ENCODE measurements around the gene ATAD3B.
"Not testable (repeated sequence)": the region's sequence is repeated elsewhere in the genome, so short reads cannot be mapped to it uniquely, and the experiment has no call there.

The ATAD3B gene

GRCh38 chr1:1482856-1483255 is 11.3 kb downstream of the ATAD3B start:
- FAIRE-seq = no peak
- DNase-seq (ENCODE audit: insufficient read length, low spot score) = no peak
- TF ChIP-seq POU2F2 (IDR thresholded peaks at IDR 0.05; ENCODE audit: low read depth, low read length) = no peak
- TF ChIP-seq PAX5 (IDR thresholded peaks at IDR 0.05; ENCODE audit: insufficient read depth, low read length, severe bottlenecking) = no peak
- TF ChIP-seq POLR2A (IDR thresholded peaks at IDR 0.05; ENCODE audit: low read depth, low read length) = no peak
- no peak for TF ChIP-seq POLR2AphosphoS5 (IDR thresholded peaks at IDR 0.05; ENCODE audit: low read depth, low read length)
- TF ChIP-seq TAF1 (IDR thresholded peaks at IDR 0.05; ENCODE audit: low read depth, low read length) = no peak
- TF ChIP-seq SPI1 (IDR thresholded peaks at IDR 0.05; ENCODE audit: low read depth, low read length) = no peak

GRCh38 chr1:1483714-1484113 is 12.1 kb downstream of the ATAD3B start:
- no peak for TF ChIP-seq SPI1 (IDR thresholded peaks at IDR 0.05; ENCODE audit: low read depth, low read length)
- TF ChIP-seq POLR2AphosphoS5 (IDR thresholded peaks at IDR 0.05; ENCODE audit: low read depth, low read length) = 0 out of 2 replicates have a peak, but pooled peaks have one; percentile 22
- FAIRE-seq = no peak
- DNase-seq (ENCODE audit: insufficient read length, low spot score) = no peak

- DNase-seq (ENCODE audit: insufficient read length, low spot score); FAIRE-seq: not testable (repeated sequence)
Measured at GRCh38 chr1:1484976-1485750, 13.6 kb downstream of the ATAD3B start.

- DNase-seq (ENCODE audit: insufficient read length, low spot score); FAIRE-seq: not testable (repeated sequence)
Measured at GRCh38 chr1:1485755-1486317, 14.3 kb downstream of the ATAD3B start.

- FAIRE-seq = no peak
Measured at GRCh38 chr1:1487701-1488100, 16.1 kb downstream of the ATAD3B start.

GRCh38 chr1:1489231-1489630 is 17.7 kb downstream of the ATAD3B start:
- TF ChIP-seq POLR2A (IDR thresholded peaks at IDR 0.05; ENCODE audit: low read depth, low read length) (no peak), SPI1 (IDR thresholded peaks at IDR 0.05; ENCODE audit: low read depth, low read length) (no peak), PAX5 (IDR thresholded peaks at IDR 0.05; ENCODE audit: insufficient read depth, low read length, severe bottlenecking) (no peak), POLR2AphosphoS5 (IDR thresholded peaks at IDR 0.05; ENCODE audit: low read depth, low read length) (no peak), POU2F2 (IDR thresholded peaks at IDR 0.05; ENCODE audit: low read depth, low read length) (no peak), TAF1 (IDR thresholded peaks at IDR 0.05; ENCODE audit: low read depth, low read length) (no peak)
- no peak for FAIRE-seq
- DNase-seq (ENCODE audit: insufficient read length, low spot score) = no peak

More at GRCh38 chr1:1487701-1488100, 16.1 kb downstream of the ATAD3B start:
- TF ChIP-seq POLR2A (IDR thresholded peaks at IDR 0.05; ENCODE audit: low read depth, low read length) (no peak), TAF1 (IDR thresholded peaks at IDR 0.05; ENCODE audit: low read depth, low read length) (no peak), POU2F2 (IDR thresholded peaks at IDR 0.05; ENCODE audit: low read depth, low read length) (no peak), POLR2AphosphoS5 (IDR thresholded peaks at IDR 0.05; ENCODE audit: low read depth, low read length) (no peak), PAX5 (IDR thresholded peaks at IDR 0.05; ENCODE audit: insufficient read depth, low read length, severe bottlenecking) (no peak), SPI1 (IDR thresholded peaks at IDR 0.05; ENCODE audit: low read depth, low read length) (no peak)
- no peak for DNase-seq (ENCODE audit: insufficient read length, low spot score)

GRCh38 chr1:1489861-1490260 is 18.3 kb downstream of the ATAD3B start:
- TF ChIP-seq POLR2AphosphoS5 (IDR thresholded peaks at IDR 0.05; ENCODE audit: low read depth, low read length) = no peak
- TF ChIP-seq POU2F2 (IDR thresholded peaks at IDR 0.05; ENCODE audit: low read depth, low read length) = no peak
- TF ChIP-seq TAF1 (IDR thresholded peaks at IDR 0.05; ENCODE audit: low read depth, low read length) = no peak
- no peak for TF ChIP-seq SPI1 (IDR thresholded peaks at IDR 0.05; ENCODE audit: low read depth, low read length)
- TF ChIP-seq POLR2A (IDR thresholded peaks at IDR 0.05; ENCODE audit: low read depth, low read length) = no peak
- TF ChIP-seq PAX5 (IDR thresholded peaks at IDR 0.05; ENCODE audit: insufficient read depth, low read length, severe bottlenecking) = no peak
- FAIRE-seq (no peak), DNase-seq (ENCODE audit: insufficient read length, low spot score) (no peak)

- FAIRE-seq (no peak), DNase-seq (ENCODE audit: insufficient read length, low spot score) (no peak)
- TF ChIP-seq POU2F2 (IDR thresholded peaks at IDR 0.05; ENCODE audit: low read depth, low read length) = no peak
- no peak for TF ChIP-seq TAF1 (IDR thresholded peaks at IDR 0.05; ENCODE audit: low read depth, low read length)
- TF ChIP-seq POLR2A (IDR thresholded peaks at IDR 0.05; ENCODE audit: low read depth, low read length) = no peak
- no peak for TF ChIP-seq POLR2AphosphoS5 (IDR thresholded peaks at IDR 0.05; ENCODE audit: low read depth, low read length)
- TF ChIP-seq PAX5 (IDR thresholded peaks at IDR 0.05; ENCODE audit: insufficient read depth, low read length, severe bottlenecking) = no peak
- no peak for TF ChIP-seq SPI1 (IDR thresholded peaks at IDR 0.05; ENCODE audit: low read depth, low read length)
Measured at GRCh38 chr1:1490633-1491230, 19.2 kb downstream of the ATAD3B start.

- DNase-seq (ENCODE audit: insufficient read length, low spot score) (no peak), FAIRE-seq (peak; percentile 52)
- no peak for TF ChIP-seq PAX5 (IDR thresholded peaks at IDR 0.05; ENCODE audit: insufficient read depth, low read length, severe bottlenecking)
- no peak for TF ChIP-seq POLR2A (IDR thresholded peaks at IDR 0.05; ENCODE audit: low read depth, low read length)
- TF ChIP-seq POU2F2 (IDR thresholded peaks at IDR 0.05; ENCODE audit: low read depth, low read length) = no peak
- no peak for TF ChIP-seq SPI1 (IDR thresholded peaks at IDR 0.05; ENCODE audit: low read depth, low read length)
- TF ChIP-seq POLR2AphosphoS5 (IDR thresholded peaks at IDR 0.05; ENCODE audit: low read depth, low read length) = no peak
- TF ChIP-seq TAF1 (IDR thresholded peaks at IDR 0.05; ENCODE audit: low read depth, low read length) = no peak
Measured at GRCh38 chr1:1491601-1492000, 20.0 kb downstream of the ATAD3B start.

- DNase-seq (ENCODE audit: insufficient read length, low spot score); FAIRE-seq: not testable (repeated sequence)
Measured at GRCh38 chr1:1494311-1494710, 22.7 kb downstream of the ATAD3B start.

- not testable (repeated sequence) for DNase-seq (ENCODE audit: insufficient read length, low spot score); FAIRE-seq
Measured at GRCh38 chr1:1495461-1495975, 24.0 kb downstream of the ATAD3B start.

- FAIRE-seq = peak; percentile 76
- not testable (repeated sequence) for DNase-seq (ENCODE audit: insufficient read length, low spot score)
Measured at GRCh38 chr1:1504777-1505365, 33.3 kb downstream of the ATAD3B start.

GRCh38 chr1:1505366-1505798 is 33.8 kb downstream of the ATAD3B start:
- FAIRE-seq = peak; percentile 96
- DNase-seq (ENCODE audit: insufficient read length, low spot score) = not testable (repeated sequence)

- FAIRE-seq = not testable (repeated sequence)
Measured at GRCh38 chr1:1505801-1506200, 34.2 kb downstream of the ATAD3B start.

More at GRCh38 chr1:1505801-1506200, 34.2 kb downstream of the ATAD3B start:
- not testable (repeated sequence) for DNase-seq (ENCODE audit: insufficient read length, low spot score)
